Loucy (cell line): Measurements from ENCODE around the gene ZNF587.
"Not testable (repeated sequence)": the region's sequence is repeated elsewhere in the genome, so short reads cannot be mapped to it uniquely, and the experiment has no call there.

Source experiments
- EZH2phosphoT487 ChIP-seq: fragments of 200-600 bp; IDR thresholded peaks from 2 replicates; pipeline ENCODE4 v1.6.1; 2018; ENCODE audit warnings: antibody characterized with exemption, mild to moderate bottlenecking, moderate library complexity, borderline replicate concordance
- TF ChIP-seq, protein P1 (sequence below): fragments of 200-600 bp; sonication (generic); conservative IDR thresholded peaks from 2 replicates; pipeline ENCODE4 v1.5.1; 2014; ENCODE audit warnings: mild to moderate bottlenecking, antibody characterized with exemption, low read length

DNA sequence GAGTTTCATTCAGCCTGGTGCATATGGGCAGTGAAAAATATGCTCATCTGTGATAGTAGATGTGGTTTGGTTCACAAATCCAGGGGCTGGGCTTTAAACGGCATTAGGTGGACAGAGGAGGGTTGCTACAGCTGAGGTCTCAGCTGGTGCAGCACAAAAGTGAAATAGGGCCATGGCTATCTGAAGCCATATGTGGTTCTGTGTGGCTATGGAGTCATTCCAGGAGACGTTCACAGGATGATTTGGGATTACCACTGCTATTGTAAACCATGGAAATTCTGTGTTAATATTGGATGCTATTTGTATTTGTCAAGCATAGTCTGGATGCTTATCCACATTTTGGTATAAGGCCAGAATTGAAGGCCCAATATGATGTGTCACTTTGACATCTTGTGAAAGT lies 4.5 kb downstream of the ZNF587 start:
- TF ChIP-seq, protein P1, sequence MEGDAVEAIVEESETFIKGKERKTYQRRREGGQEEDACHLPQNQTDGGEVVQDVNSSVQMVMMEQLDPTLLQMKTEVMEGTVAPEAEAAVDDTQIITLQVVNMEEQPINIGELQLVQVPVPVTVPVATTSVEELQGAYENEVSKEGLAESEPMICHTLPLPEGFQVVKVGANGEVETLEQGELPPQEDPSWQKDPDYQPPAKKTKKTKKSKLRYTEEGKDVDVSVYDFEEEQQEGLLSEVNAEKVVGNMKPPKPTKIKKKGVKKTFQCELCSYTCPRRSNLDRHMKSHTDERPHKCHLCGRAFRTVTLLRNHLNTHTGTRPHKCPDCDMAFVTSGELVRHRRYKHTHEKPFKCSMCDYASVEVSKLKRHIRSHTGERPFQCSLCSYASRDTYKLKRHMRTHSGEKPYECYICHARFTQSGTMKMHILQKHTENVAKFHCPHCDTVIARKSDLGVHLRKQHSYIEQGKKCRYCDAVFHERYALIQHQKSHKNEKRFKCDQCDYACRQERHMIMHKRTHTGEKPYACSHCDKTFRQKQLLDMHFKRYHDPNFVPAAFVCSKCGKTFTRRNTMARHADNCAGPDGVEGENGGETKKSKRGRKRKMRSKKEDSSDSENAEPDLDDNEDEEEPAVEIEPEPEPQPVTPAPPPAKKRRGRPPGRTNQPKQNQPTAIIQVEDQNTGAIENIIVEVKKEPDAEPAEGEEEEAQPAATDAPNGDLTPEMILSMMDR, result not testable (repeated sequence)
- not testable (repeated sequence) for TF ChIP-seq EZH2phosphoT487
